Right hindlimb (tissue), 1 donor: Measurements from ENCODE around the gene TBC1D12.
"Not testable (repeated sequence)": the region's sequence is repeated elsewhere in the genome, so short reads cannot be mapped to it uniquely, and the experiment has no call there.

Experiments
- DNase-seq: peaks from one replicate; pipeline ENCODE4 v3.0.0-alpha.2; 2018

Gene TBC1D12

DNA sequence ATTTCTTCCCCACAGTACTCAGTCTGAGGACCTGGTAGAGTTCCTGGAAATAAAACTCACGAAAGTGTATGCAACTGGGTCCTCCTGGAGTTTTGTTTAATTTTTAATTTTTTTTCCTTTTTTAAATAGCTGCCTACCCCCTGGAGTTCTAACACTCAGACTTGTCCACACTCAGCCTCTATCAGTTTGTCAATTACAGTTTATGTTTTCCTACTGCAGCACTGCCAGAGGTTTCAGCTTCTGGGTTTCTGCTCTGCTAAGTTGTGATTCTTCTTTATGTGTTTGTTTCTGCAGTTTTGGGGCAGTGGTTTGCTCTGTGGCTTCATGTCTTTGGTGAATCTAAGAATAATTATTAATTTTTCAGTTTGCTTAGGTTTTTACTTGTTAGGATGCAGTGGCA, 59.2 kb downstream of the TBC1D12 start:
- DNase-seq, result no peak

DNA sequence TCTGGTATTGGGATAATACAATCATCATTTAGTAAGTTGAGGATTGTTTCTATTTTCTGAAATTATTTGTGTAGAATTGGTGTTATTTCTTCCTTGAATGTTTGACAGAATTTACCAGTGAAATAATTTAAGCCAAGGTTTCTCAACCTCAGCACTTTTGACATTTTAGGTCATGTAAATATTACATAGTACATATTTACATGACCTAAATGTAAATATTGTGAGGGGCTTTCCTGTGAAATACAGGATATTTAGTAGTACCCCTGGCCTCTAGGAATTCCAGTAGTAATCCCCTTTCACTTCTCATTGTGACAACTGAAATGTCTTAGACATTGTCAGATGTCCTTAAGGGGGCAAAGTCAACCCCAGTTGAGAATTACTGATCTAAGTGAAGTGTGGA, 59.8 kb downstream of the TBC1D12 start:
- DNase-seq, result no peak

DNA sequence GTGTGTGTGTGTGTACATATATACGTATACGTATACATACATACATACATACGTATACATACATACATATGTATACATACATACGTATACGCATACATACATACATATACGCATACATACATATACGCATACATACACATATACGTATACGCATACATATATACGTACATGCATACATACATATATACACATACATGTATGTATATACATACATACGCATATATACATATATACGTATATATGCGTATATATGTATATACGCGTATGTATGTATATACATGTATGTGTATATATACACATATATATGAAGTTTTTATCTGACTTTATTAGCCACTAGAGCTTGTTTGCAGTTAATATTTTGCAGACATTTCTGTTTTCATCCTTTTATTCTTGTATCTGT, 63.3 kb downstream of the TBC1D12 start:
- DNase-seq, result no peak

DNA sequence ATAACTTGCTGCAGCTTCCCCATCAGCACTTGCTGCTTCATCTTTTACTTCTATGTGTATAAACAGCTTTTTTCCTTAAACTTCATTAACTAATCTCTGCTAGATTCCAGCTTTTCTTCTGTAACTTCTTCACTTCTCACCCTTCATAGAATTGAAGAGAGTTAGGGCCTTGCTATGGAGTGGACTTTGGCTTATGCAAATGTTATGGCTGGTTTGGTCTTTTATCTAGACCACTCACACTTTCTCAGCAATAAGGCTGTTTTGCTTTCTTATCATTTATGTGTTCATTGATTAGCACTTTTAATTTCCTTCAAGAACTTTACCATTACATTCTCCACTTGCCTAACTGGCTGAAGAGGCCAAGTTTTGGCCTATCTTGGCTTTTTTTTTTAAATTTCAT, 79.1 kb downstream of the TBC1D12 start:
- no peak for DNase-seq

DNA sequence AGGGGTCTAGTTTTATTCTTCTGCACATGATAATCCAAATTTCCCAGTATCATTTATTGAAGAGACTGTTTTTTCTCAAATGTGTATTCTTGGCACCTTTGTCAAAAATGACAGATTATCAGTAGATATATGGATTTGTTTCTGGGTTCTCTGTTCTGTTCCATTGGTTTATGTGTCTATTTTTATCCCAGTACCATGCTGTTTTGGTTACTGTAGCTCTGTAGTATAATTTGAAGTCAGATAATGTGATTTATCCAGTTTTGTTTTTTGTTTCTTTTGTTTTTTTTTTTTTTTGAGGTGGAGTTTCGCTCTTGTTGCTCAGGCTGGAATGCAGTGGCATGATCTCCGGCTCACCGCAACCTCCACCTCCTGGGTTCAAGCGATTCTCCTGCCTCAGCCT, 81.6 kb downstream of the TBC1D12 start:
- DNase-seq, result no peak

DNA sequence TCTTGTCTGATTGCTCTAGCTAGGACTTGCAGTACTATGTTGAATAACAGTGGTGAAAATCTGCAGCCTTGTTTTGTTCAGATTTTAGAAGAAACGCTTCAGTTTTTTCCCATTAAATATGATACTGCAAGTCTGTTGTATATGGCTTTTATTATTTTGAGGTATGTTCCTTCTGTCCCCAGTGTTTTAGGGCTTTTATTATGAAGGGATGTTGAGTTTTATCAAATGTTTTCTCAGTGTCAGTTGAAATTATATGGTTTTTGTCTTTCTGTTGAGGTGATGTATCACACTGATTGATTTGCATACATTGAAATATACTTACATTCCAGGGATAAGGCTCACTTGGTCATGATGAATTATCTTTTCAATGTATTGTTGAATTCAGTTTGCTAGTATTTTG, 82.8 kb downstream of the TBC1D12 start:
- DNase-seq, result no peak

- DNase-seq, result no peak
Observed at GRCh38 chr10:94487575-94487974, 85.2 kb downstream of the TBC1D12 start.

GRCh38 chr10:94489107-94489506, 86.8 kb downstream of the TBC1D12 start:
- DNase-seq, result no peak

DNA sequence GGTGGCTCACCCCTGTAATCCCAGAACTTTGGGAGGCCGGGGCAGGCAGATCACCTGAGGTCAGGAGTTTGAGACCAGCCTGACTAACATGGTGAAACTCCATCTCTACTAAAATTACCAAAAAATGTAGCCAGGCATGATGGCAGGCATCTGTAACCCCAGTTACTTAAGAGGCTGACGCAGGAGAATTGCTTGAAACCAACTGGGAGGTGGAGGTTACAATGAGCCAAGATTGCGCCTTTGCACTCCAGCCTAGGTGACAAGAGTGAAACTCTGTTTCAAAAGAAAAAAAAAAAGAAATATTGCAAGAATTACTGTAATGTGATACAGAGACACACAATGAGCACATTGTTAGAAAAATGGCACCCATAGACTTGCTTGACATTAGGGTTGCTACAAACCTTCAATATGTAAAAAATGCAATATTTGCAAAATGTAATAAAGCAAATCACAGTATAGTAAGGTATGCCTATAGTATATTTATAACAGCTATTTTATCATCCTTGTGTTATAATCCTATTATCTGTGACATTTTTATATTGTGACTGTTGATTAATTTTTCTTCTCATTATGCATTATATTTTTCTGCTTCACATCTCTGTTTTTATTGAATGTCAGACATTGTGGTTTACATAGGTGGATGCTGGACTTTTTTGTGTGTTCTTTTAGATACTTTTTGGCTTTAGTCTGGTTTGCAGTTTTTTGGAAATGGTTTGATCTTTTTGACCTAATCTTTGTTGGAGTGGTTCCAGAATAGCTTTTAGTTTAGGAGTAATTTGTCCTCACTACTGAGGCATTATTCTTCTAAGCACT, 87.8 kb downstream of the TBC1D12 start:
- no peak for DNase-seq

DNA sequence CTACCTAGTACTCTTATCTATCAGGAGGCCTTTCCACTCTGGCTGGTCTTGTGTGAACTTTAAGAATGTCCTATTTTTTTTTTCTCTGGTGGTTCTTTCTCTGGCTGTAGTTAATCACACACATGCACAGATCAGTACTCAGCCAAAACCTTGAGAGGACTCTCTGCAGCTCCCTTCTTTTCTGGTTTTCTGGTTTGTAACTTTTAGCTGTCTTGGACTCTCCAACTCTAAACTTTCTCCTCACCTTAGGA, 88.4 kb downstream of the TBC1D12 start:
- DNase-seq, result no peak

GRCh38 chr10:94493463-94493862, 91.1 kb downstream of the TBC1D12 start:
- DNase-seq, result no peak

DNA sequence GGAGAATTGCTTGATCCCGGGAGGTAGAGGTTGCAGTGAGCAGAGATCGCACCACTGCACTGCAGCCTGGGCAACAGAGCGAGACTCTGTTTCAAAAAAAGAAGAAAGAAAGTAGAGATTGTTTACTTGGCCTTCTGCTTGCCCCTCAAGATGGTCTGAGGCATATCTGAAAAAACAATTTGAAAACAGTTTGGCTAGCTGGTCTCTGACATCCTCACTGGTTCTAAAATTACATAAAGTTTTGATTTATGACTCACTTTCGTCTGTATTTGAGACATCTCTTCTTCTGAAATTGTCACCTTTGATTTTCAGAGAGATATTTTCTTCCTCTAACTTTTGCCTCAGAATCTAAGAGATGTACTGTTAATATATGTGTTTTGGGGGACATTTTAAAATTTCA, 93.7 kb downstream of the TBC1D12 start:
- no peak for DNase-seq

DNA sequence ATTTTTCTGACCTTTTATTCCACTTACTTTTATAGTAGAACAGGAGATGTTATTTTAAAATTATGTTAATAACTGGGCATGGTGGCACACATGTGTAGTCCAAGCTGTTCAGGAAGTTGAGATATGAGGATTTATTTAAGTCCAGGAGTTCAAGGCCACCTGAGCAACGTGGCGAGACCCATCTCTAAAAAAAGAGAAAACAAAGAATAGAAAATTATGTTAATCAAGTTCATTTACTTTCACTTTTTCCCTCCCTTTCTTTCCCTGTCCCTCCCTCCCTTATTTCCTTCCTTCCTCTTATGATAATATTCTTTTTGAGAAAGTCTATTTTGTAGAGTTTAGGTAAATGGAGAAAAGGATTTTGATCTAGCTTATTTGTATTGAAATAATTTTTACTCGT, 94.3 kb downstream of the TBC1D12 start:
- no peak for DNase-seq

GRCh38 chr10:94500063-94500462, 97.7 kb downstream of the TBC1D12 start:
- DNase-seq, result no peak

DNA sequence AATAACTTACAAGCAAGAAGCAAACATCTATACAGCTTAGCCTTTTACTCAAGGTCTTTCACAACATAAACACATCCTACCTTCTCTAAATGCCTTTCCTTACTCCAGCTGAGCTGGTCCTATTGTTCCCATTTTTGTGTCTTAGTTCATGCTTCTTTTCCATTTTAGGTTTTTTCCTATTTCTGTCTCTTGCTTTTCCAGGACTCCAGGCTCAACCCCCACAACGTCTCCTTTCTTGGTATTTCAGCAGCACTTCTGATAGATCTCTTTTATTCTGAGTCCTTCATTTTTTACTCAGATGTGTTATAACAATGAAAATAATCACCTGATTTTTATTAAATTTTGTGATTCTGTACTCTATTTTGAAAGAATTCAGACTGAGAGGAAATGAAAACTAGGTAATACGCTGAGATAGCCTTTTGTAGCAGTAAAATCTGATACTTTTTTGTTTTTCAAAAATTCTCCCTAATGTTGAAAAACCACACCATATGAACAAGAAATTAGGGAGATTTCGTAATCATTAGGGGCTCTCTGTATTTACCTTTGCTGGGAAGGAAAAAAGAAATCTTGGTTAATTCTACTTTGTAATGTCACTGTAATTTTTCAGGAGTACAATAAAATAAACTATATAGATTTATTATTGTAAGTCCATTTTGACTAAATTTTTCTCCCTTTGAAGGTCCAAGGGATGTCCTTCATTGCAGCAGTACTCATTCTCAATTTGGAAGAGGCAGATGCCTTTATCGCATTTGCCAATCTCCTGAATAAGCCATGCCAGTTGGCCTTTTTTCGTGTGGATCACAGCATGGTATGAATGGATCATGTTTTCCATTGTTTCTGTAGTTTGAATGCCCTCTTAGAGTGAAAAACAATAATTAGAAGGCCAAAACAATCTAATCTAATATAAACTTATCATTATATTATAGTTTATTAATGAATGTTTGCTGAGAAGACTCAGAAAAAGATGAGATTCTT, 119.2 kb downstream of the TBC1D12 start:
- no peak for DNase-seq

GRCh38 chr10:94524146-94524545, 121.8 kb downstream of the TBC1D12 start:
- no peak for DNase-seq

DNA sequence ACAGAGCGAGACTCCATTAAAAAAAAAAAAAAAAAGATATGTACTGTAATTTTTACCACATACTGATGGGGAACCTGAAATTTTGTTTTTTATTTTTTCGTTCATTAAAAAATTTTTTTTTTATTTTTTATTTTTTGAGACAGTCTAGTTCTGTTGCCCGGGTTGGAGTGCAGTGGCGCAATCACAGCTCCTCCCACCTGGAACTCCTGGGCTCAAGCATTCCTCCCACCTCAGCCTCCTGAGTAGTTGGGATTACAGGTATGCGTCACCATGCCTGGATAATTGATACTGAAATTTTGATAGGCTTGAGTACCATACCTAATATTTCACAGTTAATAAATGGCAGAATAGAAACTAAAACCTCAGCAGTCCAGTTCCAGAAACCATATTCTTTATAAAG, 122.4 kb downstream of the TBC1D12 start:
- DNase-seq, result no peak

GRCh38 chr10:94531550-94531949, 129.2 kb downstream of the TBC1D12 start:
- DNase-seq, result not testable (repeated sequence)

GRCh38 chr10:94533027-94533426, 130.7 kb downstream of the TBC1D12 start:
- no peak for DNase-seq

GRCh38 chr10:94542282-94542681, 139.9 kb downstream of the TBC1D12 start:
- not testable (repeated sequence) for DNase-seq

GRCh38 chr10:94545391-94546048, 143.2 kb downstream of the TBC1D12 start, which contains the start of gene HELLS:
Gene HELLS (plus strand): TSS chr10:94545788. CDS start chr10:94545922, 134 bp downstream.
- peak; percentile 93 for DNase-seq

DNA sequence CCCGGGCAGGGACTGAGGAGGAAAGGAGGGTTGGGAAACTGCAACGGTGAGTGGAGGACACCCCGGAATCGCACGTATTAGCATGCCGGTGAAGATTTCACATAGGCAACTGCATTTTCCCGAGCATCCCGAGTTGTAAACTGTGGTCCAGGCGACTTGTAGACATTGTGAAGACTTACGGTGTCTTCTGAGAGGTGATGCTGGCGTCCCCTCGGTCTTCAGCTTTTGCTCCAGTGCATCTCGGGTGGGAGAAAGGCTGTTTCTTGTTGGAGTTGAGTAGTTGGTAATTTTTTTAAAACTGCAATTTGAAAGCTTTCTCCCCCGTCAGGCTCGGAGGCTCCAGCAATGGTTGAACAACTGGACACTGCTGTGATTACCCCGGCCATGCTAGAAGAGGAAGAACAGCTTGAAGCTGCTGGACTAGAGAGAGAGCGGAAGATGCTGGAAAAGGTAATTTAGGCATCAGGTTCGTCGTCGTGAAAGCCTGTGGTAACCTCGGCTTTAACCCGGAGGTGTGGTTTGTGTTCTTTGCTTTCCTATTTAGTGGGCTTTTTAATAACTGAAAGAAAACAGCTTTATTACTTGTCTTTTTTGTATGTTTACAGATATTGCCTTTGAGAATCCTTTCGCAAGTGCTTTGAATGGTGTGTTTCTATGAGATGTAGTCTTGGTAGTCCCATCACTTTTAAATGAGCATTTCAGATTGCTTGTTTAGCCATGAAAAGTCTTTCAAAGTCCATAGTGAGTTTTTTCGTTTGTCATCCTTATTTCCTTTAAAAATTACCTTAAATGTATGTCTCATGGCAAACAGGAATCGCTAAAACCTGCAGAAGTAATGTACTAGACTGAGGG, 143.9 kb downstream of the TBC1D12 start:
- no peak for DNase-seq

DNA sequence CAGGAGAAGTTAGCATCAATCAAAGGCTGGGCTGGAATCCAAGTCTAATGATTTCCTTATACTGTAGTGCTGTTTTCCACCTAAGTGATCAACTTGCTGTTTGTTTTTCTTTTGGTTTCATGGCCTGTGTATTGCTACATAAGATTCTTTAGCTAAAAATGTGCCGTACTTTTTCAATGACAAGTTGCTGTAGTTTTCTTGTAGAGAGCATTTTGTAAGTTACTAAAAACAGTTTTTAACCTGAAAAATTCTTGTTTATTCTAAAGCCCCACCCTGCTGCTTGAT, 144.5 kb downstream of the TBC1D12 start:
- DNase-seq, result no peak
